Left ventricle myocardium superior (tissue), 1 donor: ENCODE results near the gene ADAM10. TPM values are rescaled to one million over a fixed set of nuclear protein-coding genes. Genes with fewer than 3 reads are reported as not detected.

Experiments used
- ATAC-seq: fragments of 200-7000 bp; cut with Tn5 transposase; one replicate; pipeline ENCODE4 v1.9.1; 2020; ENCODE audit warnings: mild to moderate bottlenecking, moderate library complexity
- DNase-seq: peaks from one replicate; pipeline ENCODE4 v3.0.0-alpha.2; 2020
- intact Hi-C: fragments of 100-400 bp; cut with micrococcal nuclease; formaldehyde crosslinking; loops from one replicate; pipeline ENCODE4 v1.11.0; 2022
- total RNA-seq: library from RNA; stranded (reverse); fragmentation: NEBNext Ultra II Directional; extraction: Animal tissue kit (Norgen Biotek cat#: 25700); gene quantifications from one replicate; pipeline ENCODE4 v1.2.1, GENCODE V29; 2021
- donor health status: DM: no; HTN: yes; CAD: no; lungs with severe emphysema.

The ADAM10 gene
- total RNA-seq, 1 donor from 2014 or later: 77.1 TPM

DNA sequence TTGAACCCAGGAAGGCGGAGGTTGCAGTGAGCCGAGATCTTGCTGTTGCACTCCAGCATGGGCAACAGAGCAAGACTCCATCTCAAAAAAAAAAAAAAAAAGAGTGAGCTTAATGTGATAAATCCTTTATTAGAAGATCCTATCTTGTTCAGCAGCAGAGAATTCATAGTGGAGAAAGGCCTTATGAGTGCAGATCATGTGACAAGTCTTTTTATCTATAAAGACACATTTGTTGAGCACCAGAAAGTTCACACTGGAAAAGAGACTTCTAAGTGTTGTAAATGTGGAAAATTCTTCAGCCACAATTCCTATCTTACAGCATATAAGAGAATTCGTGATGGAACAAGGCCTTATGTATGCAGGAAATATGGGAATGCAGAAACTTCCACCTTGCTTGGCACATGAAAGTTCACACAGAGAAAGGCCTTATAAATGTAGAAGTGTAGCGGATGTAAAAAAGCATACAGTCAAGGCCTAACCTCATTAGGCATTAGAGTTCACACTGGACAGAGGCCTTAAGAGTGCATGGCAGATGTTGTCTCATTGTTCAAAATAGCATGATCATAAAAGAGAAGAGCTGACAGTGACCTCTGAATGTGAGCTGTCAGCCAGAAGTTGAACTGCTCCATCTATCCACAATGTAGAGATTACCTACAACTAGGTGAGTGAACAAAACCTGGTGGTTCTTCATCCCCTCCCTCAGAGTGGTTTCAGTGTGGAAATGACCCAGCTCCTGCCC lies 16.7 kb downstream of the ADAM10 start:
- intact Hi-C loops: no loop called here
- peak; percentile 21 for ATAC-seq
- DNase-seq: no peak

DNA sequence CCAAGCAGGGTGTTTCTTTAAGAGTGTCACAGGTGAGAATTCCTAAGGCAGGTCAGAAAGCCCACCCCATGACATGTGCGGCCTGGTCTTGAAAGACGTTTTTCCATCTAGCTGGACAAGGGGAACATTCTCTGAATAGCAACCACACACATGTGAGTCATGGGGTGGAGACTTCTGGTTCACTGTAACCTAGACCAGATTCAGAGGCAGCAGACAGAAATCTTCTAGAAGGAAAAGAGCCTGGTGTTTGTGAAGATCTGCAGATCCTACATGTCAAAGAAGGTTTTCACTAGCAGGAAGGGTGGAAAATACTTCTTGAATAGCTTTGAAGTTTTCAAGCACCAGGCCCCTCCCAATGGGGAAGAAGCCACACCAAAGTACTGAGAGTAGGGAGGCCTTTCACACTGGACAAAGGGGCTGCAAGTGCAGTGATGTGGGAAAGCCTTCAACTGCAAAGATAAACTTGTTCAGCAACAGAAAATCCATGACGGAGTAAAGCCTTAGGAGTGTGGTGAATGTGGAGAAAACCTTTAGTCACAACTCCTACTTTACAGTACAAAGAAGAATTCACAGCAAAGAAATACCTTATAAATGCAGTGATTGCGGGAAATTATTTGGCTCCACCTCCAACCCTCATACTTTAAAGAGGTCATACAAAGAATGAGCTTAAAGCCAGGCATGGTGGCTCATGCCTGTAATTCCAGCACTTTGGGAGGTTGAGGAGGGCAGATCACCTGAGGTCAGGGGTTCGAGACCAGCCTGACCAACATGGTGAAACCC lies 17.6 kb downstream of the ADAM10 start:
- no peak for DNase-seq
- intact Hi-C loops: no loop called here
- peak; percentile 72 for ATAC-seq

GRCh38 chr15:58726867-58727266 lies 22.6 kb downstream of the ADAM10 start:
- no peak for DNase-seq
- ATAC-seq: no peak
- intact Hi-C loops: no loop called here

GRCh38 chr15:58724466-58724865 lies 25.0 kb downstream of the ADAM10 start:
- no peak for DNase-seq
- peak; percentile 54 for ATAC-seq
- intact Hi-C loops: no loop called here

GRCh38 chr15:58717357-58717756 lies 32.1 kb downstream of the ADAM10 start:
- DNase-seq (no peak), ATAC-seq (no peak)
- intact Hi-C loops: no loop called here

DNA sequence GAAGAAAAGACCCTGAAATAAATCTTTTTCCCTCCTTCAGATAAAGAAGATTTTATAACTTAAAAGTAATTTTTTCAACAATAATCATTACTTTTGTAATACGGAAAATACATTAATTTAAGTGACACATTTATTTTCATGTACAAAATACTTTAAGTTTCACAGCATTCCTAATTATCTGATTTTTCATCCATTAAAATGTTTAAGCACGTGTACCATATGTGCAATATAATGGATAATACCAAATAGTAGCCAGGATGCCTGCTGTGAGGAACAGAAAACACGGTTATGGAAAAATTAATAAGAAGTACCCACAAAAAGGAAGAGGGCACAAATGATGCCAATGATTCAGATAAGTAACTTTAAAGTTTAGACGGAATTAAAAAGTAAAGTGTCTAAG lies 33.5 kb downstream of the ADAM10 start:
- ATAC-seq (no peak), DNase-seq (no peak)
- intact Hi-C loops: no loop called here

GRCh38 chr15:58715266-58715917 lies 34.1 kb downstream of the ADAM10 start:
- intact Hi-C loops: no loop called here
- ATAC-seq (no peak), DNase-seq (no peak)

- no peak for DNase-seq
- no peak for ATAC-seq
- intact Hi-C loops: no loop called here
Observed at GRCh38 chr15:58710701-58711100, 38.8 kb downstream of the ADAM10 start.

DNA sequence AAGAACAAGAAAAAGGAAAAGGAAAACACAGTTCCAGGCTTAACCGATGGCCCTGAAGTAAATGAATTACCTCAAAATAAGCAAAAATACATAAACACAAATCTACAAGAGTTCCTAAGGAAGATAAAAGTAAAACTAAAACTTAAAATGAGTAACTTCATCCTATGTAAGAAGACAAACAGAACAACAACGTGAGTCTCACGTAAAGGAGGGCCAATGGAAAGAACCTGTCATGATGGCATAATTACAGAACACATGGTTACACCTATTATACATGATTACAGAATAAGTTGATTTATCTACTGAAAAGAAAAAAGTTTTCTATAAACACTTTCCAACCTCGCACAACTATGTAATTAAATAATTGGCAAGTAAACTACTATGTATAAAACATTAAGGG lies 42.1 kb downstream of the ADAM10 start:
- intact Hi-C loops: no loop called here
- DNase-seq (no peak), ATAC-seq (no peak)

DNA sequence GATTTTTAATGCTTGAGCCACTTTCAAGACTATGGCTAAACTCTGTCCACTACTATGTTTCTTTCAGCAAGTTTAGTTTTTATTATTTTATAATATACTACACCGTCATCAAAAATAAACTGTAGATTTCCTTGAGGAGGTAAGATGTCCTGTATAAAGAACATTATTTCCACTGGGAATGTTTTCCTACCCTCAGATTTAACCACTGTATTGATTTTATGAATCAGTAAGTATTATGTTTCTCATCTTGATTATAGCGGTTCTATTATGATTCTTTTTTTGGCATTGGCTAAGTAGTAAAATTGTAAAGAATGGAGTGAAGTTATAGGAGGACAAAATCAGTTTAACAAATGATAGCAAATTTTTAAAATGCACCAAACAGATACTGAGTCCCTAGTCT lies 44.4 kb downstream of the ADAM10 start:
- intact Hi-C loops: no loop called here
- ATAC-seq (no peak), DNase-seq (no peak)

DNA sequence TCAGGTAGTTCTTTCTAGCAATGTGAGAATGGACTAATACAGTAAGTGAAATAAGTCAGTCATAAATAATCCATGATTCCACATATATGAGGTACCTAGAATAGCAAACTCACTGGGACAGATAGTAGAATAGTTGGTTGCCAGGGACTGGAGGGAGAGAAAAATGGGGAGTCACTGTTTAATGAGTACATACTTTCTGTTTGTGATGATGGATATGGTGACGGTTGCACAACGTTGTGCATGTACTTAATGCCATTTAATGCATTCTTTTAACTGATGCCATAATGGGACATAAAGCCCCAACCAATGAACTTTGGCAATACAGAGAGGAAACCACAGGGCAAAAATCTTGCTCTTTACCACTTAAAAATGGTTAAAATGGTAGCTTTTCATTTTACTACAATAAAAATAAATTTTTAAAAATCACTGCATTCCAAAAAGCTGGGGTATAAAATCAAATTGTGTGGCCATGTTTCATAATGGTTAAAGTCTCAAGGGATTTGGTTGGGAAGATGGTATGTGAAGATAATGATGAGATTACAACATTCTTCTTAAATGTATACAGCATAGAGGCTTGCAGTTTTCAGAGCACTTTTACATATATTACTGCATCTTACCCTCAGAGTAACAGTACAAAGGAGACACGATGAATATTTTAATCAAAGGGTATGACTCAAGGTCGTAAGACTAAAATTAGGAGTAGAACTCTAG lies 45.2 kb downstream of the ADAM10 start:
- intact Hi-C loops: no loop called here

DNA sequence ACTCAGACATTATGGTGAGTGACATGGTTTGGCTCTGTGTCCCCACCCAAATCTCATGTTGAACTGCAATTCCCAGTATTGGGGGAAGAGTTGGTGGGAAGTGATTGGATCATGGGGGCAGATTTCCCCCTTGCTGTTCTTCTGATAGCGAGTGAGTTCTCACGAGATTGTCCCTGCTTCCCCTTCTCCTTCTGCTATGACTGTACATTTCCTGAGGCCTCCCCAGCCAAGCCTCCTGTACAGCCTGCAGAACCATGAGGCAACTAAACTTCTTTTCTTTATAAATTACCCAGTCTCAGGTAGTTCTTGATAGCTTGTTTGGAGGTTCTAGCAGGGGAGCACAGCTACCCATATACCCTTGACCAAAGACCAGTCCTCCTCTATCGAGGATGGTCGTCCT lies 45.9 kb downstream of the ADAM10 start:
- intact Hi-C loops: no loop called here
- DNase-seq (no peak), ATAC-seq (no peak)

More for the DNA sequence above, 45.2 kb downstream of the ADAM10 start:
- ATAC-seq (no peak), DNase-seq (no peak)

GRCh38 chr15:58702233-58702632 lies 47.3 kb downstream of the ADAM10 start:
- DNase-seq (no peak), ATAC-seq (no peak)
- intact Hi-C loops: no loop called here

- intact Hi-C loops: no loop called here
- DNase-seq: no peak
- ATAC-seq: no peak
Observed at GRCh38 chr15:58701376-58701775, 48.1 kb downstream of the ADAM10 start.

- DNase-seq: no peak
- ATAC-seq: no peak
- intact Hi-C loops: no loop called here
Observed at GRCh38 chr15:58699769-58700168, 49.7 kb downstream of the ADAM10 start.

DNA sequence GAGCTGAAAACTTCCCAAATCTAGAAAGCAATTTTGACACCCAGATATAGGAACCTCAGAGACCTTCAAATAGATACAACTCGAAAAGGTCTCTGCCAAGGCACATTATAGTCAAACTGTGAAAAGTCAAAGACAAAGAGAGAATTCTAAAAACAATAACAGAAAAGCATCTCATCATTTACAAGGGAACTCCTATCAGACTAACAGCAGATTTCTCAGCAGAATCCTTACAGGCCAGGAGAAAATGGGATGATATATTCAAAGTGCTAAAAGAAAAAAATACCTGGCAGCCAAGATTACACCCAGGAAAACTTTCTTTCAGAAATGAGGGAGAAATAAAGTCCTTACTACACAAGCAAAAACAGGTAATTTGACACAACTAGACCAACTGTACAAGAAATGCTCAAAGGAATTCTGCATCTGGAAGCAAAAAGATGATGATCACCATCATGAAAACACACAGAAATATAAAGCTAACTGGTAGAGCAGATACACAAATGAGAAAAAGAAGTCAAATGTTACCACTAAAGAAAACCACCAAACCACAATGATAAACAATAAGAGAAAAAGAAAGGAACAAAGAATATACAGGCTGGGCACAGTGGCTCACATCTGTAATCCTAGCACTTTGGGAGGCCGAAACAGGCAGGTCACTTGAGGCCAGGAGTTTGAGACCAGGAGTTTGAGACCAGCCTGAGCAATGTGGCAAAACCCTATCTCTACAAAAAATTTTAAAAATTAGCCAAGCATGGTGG lies 50.4 kb downstream of the ADAM10 start:
- ATAC-seq (no peak), DNase-seq (no peak)
- intact Hi-C loops: no loop called here

DNA sequence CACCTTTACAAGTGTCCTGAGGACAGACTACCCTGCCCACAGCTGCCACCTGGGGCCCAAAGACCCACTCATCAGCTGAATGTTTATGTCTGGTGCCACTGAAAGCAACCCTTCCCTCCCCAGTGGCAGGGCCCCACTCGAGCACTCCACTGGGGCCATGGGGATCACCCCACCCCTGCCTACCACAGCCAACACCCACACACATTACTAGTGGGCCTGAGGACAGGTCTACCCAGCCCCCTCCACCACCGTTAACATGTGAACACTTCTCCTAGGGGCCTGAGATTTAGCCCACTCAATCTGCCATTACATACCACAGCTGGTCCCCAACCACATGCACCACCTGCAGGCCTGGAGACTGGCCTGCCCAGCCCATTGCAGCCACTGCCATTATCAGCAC lies 52.3 kb downstream of the ADAM10 start:
- DNase-seq: no peak
- ATAC-seq: no peak
- intact Hi-C loops: no loop called here

GRCh38 chr15:58696738-58697137 lies 52.8 kb downstream of the ADAM10 start:
- ATAC-seq: no peak
- intact Hi-C loops: no loop called here
- DNase-seq: no peak
